GM04503 (cell line): ENCODE results near the gene IL17REL.
A peak's percentile ranks its signal among the peaks of the same experiment; 100 is the strongest.
"Not testable (repeated sequence)": the region's sequence is repeated elsewhere in the genome, so short reads cannot be mapped to it uniquely, and the experiment has no call there.

Experiments
- DNase-seq: peaks from one replicate; pipeline ENCODE4 v3.0.0-alpha.2; 2012; ENCODE audit warnings: low read depth

Gene IL17REL

DNA sequence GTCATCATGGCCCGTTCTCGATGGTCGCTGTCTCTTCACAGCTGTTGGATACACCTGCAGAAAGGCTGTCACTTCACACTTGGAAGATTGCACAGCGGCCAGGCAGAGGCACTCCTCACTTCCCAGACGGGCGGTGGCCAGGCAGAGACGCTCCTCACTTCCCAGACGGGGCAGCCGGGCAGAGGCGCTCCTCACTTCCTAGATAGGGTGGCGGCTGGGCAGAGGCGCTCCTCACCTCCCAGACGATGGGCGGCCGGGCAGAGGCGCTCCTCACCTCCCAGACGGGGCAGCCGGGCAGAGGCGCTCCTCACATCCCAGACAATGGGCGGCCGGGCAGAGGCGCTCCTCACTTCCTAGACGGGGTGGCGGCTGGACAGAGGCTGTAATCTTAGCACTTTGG is 22.7 kb downstream of the IL17REL start:
- not testable (repeated sequence) for DNase-seq

DNA sequence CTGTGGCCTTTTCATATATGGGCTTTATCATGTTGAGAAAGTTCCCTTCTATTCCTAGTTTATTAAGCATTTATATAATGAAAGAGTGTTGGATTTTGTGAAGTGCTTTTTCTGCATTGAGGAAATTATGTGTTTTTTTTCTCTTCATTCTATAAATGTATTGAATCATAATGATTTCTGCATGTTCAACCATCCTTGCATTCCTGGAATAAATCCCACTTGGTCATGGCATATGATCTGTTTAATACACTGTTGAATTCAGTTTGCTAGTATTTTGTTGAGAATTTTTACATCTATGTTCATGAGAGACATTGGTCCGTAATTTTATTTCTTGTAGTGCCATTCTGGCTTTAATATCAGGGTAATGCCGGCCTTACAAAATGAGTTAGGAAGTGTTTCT is 26.2 kb downstream of the IL17REL start:
- DNase-seq: no peak

DNA sequence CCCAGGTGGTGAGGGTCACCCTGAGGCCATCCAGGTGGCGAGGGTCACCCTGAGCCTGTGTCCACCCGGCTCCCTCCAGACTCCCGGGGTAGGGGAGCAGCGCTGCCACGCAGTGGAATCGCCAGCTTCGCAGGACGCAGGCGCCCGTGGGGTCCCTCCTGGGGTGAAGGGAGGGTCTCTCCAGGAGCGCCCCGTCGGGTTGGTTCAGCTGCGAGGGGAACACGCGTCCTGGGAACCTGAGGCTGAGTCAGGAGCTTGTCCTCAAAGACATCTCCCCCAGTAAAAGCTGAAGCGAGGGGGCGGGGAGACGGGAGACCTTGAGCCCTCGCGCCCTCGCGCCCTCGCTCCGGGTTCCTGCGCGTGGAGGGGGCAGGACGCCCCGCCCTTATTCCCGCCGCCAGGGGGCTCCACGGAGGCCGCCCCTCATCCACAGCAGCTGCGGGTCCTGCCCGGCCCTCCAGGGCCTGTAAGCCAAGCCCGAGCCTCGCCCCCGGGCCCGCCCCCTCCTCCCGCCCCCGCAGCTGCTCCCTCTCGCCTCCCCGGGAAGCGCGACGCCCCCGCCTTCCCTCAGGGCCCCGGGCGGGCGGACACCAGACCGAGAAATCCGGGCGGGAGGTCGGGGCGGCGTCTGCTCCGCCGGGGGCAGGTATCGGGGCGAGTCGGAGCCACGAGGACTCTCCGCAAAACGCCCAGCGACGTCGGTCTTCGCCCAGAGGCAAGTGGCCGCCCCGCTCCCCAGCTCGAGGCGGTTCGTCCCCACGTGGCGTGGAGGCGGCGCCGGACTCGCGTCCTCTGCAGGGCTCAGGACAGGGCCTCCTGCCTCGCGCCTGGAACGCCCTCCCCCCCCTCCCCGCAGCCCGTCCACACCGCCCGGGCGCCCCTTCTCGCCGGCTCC is 29.2 kb downstream of the IL17REL start:
- DNase-seq: no peak

DNA sequence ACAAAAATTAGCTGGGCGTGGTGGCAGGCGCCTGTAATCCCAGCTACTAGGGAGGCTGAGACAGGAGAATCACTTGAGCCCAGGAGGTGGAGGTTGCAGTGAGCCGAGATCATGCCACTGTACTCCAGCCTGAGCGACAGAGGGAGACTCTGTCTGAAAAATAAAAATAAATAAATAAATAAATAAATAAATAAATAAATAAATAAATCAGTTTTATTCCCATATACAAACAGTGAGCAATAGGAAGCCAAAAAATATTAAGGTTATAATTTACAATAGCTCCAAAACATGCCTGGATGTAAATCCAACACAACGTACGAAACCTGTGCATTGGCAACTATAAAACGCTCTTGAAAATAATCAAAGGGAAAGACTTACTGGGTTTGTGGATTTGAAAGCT is 30.8 kb downstream of the IL17REL start:
- DNase-seq: not testable (repeated sequence)

DNA sequence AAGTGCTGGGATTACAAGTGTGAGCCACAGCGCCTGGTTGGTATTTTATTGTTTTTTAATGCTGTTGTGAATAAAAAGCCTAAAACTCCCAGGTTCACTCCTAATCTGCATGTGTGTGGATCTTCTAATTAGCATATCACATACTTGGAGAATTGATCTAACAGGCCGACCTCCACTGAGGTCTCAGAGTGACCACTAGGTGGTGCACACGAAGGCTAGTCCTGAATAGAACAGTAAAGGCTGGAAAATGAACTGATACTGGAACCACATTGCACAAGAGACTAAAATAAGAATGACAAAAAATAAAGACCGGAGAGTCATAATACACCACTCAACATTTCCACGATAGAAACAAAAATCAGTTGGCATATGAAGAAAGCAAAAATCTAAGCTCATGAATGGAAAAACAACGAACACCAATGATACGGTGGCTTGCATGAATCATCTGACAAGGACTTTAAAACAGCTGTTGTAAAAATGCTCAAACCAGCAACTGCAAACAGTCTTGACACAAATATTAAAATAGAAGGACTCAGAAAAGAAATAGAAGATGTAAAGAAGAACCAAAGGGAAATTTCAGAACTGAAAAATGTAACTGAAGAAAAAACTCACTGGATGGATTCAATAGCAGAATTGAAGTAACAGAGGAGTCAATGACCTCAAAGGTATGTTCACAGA is 32.8 kb downstream of the IL17REL start:
- no peak for DNase-seq

DNA sequence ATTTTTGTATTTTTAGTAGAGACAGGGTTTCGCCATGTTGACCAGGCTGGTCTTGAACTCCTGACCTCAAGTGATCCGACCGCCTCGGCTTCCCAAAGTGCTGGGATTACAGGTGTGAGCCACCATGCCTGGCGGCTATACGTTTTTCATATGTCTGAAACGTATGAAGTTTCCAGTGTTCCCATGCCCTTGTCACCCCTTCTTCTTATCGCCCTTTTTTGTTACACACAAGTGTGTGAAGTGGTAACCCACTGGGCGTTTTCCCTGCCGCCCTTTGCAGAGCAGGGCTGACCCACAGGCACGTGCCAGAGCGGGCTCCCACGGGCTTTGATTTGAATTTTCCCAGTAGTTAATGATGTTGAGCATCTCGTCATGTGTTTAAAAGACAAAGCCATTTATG is 35.0 kb downstream of the IL17REL start:
- no peak for DNase-seq

DNA sequence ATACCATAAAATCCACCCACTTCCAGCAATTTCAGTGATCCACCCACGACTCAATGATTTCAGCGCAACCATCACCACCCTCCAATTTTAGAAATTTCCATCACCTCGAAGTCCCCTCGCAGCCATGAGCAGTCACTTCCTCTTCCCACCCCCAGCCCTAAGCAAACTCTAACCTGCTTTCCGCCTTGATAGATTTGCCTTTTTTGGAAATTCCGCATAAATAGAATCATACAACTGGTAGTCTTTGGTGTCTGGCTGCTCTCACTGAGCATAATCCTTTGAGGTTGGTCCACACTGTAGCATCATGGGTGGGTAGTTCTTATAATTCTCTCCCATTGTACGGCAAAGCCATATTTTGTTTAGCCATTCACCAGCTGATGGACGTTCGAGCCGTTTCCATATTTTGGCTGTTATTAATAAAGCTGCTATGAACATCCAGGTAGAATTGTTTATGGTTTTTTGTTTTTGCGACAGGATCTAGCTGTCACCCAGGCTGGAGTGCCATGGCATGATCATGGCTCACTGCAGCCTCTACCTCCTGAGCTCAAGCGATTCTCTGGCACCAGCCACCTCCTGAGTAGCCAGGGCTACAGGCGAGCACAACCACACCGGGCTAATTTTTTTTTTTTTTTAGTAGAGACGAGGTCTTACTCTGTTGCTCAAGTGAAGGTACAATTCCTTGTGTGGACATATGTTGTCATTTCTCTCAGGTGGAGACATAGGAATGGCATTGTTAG is 36.0 kb downstream of the IL17REL start:
- DNase-seq: no peak

DNA sequence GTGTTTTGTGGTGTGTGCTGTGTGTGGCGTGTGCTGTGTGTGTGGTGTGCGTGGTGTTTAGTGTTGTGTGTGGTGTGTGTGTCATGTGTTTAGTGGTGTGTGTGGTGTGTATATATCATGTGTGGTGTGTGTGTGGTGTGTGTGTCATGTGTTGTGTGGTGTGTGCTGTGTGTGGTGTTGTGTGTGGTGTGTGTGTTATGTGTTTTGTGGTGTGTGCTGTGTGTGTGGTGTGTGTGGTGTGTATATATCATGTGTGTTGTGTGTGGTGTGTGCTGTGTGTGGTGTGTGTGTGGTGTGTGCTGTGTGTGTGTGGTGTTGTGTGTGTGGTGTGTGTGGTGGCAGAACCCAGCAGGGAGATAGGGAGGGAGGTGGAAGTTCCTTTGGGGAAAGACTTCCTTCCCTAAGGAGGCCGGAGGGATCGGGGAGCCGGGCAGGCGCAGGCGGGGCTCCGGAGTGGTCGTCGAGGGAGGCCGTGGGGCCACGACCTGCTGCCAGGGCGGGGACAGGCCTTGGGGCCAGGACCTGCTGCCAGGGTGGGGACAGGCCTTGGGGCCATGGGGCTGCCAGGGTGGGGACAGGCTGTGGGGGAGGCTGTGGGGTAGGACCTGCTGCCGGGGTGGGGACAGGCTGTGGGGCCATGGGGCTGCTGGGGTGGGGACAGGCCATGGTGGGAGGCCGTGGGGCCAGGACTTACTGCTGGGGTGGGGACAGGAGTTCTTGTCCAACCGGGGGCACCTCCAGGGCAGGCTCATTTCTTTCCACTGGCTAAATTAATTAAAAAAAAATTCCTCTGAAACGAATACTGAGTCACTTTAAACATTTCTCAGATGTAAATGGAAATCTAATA is 36.8 kb downstream of the IL17REL start:
- no peak for DNase-seq

DNA sequence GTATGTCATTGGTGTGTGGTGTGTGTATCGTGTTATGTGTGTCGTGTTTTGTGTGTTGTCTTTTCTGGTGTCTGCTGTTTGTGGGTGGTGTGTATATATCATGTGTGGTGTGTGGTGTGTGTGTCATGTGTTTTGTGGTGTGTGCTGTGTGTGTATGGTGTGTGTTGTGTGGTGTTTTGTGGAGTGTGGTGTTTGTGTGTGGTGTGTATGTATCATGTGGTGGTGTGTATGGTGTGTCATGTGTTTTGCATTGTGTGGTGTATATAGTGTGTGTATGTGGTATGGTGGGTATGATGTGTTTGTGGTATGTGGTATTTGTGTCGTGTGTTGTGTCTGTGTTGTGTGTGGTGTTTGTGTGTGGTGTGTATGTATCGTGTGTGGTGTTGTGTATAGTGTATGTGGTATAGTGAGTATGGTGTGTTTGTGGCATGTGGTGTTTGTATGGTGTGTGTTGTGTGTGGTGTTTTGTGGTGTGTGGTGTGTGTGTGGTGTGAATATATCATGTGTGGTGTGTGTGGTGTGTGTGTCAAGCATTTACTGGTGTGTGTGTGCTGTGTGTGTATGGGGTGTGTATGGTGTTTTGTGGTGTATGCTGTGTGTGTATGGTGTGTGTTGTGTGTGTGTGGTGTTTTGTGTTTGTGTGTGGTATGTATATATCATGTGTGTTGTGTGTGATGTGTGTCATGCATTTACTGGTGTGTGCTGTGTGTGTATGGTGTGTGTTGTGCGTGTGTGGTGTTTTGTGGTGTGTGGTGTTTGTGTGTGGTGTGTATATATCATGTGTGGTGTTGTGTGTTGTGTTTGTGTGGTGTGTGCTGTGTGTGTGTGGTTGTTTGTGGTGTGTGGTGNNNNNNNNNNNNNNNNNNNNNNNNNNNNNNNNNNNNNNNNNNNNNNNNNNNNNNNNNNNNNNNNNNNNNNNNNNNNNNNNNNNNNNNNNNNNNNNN is 39.3 kb downstream of the IL17REL start:
- no peak for DNase-seq

DNA sequence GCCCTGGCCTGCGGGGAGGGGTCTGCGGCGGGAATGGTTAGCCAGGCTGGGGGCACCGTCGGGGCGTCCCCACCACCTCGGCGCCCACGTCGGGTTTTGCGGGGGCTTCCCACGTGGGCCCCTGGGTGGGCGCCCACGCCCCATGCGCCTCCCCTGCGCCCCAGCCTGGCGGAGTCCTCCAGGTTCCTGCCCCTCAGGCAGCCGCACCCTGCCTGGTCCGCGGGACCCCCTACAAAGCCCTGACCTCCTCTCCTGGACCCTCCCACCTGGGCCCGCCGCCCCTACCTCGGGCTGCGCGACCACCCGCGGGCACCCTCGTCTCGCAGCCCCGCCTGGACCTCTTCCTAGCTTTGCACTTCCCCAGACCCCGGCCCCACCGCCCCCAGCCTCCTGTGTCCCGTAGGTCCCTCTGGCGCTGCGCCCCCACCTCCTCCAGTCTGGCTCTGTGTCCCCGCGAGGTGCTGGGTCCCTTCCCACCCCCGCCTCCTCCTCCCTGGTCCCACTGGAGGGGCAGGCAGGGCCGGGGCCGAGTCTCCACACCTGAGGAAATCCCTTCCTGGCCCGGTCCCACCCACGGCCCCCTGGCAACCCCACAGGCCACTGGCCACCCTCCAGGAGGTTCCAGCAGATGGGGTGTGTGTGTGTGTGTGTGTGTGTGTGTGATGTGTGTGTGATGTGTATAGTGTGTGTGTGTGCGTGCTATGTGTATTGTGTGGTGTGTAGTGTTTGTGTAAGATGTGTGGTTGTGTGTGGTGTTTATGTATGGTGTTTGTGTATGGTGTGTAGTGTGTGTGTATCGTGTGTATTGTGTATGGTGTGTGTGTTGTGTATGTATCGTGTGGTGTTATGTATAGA is 40.2 kb downstream of the IL17REL start:
- DNase-seq: no peak

DNA sequence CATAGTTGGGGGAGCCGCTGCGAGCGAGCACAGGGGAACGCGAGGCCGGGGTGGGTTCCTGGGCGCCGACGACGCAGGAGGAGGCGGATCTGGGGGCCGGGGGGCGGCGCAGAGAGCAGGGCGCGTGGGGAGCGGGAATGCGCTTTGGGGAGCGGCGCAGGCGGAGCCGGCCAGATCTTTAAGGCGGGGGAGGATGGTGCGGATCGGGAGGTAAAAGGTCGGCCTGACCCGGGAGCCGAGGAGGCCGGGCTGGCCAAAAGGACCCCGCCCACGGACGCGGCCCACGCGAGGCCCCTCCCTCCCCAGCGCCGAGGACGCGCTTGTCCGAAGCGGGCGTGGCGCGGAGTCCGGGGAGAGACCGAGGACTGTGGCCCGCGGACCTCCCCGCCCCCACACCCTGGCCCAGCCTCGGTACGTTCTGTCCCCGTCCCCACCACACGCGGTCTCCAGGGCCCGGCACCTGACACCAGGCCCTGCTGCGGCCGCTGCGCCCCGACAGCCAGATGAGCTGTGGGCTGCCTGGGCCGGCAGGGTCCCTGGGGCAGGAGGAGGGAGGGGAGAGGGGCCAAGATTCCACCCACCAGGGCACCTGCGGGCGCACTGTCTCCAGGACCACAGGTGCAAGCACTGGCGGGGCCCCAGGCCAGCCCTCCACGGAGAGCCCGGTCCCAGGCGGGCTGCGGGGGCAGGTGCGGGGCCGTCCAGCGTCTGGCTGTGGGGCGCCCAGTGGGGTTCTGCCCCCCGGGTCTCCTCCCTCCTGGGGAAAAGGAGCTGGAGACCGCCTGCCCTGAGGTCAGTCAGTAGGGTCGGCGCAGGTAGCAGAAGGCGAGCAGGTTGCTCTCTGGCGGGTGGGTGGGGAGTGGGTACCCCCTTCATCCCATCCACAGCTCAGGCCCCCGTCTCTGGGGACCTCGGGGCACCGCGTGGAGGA is 41.1 kb downstream of the IL17REL start:
- DNase-seq: no peak

DNA sequence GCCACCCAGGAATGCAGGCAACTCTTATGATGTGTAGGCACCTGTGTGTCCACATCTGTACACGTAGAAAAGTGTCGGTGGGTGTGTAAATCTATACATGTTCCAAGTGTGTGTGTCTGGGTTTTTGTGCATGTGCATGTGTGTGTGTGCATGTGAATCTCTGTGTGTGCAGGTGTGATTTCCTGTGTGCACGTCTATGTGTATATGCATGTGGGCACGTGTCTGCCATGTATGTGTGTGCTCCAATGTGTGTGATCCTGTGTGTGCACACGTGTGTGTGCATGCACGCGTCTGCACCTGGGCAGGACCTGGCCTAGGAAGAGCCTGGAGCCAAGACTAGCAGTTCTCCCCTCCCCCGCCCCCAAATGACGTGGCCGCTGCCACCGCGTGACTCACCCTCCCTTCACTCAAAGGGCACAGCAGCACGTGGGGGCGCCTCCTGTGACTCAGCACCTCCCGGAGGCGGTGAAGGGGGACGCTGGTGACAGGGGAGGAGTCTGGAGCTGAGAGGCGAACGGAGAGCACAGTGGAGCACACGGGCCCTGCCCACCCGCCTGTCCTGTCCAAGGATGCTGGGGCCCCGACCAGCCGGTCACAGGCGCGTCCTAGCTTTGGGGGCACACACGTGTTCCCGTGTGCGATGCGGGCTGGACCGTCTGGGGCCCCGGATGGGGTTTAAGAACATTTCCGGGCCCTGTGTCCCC is 41.9 kb downstream of the IL17REL start:
- peak; percentile 79 for DNase-seq

DNA sequence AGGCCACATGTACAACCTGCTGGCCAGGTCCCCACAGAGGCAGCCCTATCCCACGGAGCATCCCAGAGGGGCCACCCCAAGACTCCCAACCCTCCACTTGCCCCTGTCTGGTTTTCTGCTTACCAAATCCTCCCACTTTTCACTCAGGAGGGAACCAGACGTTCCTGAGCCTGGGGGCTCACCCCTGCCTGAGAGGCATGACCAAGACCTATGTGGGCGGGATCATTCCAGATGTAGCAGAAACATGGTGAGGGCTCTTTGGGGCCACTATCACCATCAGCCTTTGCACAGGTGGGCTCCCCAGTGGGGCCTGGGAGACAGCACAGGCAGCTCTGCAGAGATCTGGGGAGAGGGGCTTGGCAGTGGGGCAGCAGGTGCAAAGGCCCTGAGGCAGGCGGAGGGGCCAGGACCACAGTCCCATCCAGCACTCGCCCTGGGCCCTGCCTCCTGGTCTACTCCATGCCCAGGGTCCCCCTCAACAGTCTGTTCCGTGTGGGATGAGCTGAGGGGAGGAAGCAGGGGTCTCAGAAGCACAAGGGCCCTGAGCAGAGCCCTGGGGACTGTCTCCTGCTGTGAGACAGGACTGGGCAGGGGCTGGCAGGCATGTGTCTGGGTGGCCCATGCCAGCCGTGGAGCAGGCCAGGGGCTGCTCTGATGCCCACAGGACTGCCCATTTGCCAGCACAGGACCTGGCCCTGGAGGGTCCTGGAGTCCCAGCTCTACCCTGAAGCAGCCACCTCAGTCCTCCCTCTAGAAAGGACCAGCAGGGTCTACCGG is 42.6 kb downstream of the IL17REL start:
- no peak for DNase-seq

DNA sequence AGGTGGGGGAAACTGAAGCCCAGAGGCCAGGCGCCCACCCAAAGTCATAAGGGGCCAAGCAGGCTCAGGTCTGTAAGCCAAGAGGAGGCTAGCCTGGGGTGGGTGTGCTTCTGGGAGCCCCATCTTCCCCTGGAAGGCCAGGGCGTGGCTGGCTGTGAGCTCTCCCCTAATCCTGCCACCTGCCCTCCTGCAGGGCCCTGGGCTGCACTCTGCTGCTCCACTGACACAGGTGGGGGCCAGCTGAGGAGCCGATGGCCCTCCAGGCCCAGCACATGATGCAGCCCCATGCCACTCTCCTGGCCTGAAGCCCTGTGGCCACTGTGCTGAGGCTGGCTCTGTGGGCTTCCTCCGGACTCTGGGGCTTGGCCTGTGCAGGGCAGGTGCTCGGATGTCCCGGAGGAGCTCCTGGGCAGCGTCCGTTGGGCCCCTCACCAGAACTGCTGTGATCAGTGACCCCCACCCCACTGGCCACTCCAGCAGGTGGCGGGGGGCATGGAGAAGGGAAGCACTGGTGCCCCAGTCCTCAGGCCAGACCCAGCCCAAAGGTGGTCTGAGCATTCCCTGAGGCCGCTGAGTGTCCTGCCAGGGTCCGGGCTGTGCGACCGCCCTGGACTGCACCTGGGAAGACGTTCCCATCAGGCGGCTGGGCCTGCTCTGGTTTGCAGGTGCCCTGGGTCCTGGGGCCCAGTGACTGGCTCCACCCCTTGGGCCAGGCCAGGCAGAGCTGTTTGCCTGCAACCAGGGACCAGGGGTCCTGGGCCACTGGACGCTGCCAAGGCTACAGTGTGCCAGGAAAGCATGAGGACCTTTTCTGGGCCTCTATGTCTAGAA is 43.5 kb downstream of the IL17REL start:
- DNase-seq: no peak

DNA sequence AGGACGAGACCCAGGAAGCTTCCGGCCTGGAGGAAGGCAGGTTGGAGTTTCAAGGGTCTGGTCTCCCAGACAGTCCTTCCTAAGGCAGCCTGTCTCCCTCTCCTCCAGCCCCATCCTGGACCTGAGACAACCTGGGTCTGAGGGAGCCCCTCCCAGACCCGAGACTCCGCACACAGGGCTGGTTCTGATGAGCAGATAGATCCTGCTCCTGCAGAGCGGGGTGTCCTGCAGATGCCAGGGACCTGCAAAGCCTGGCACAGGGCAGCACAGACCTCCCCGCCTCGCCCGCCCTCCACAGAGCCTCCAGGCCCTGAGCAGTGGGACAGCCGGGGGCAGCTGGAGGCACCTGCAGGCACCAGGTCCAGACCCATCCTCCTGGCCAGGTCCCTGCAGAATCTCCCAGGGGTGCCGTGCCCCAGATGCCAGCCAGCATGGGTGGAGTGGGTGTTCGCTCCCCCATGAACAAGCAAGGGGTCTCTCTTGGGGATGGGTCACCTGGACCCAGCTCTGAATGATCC is 44.2 kb downstream of the IL17REL start:
- DNase-seq: no peak

DNA sequence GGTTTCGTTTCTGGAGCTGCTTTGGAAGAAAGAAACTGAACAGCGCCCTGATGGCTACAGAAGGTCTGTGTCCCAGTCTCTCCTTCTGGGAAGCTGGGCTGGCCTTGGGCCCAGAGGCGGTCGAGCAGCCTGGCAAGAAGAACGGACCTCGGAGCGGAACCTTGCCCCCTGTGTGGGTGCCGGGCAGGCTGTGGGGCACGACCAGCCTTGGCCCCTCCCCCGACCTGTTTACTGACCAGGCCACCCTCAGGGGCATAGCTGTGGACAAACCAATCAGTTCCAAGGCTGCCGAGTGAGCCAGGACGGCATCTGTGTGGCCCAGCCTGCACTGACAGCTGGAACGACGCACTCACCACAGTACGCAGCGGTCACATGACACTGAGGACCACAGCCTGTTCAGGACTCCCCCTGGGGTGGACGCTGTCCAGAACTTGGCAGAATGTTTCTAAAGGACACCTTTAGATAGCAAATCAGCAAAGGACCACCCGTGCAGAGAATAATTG is 44.8 kb downstream of the IL17REL start:
- no peak for DNase-seq
